Adrenal gland (tissue), 12 donors: ENCODE measurements around the gene GAB4. TPM values are rescaled to one million over a fixed set of nuclear protein-coding genes. Genes with fewer than 3 reads are reported as not detected.

Experiments
- DNase-seq, 7 donors: peaks; one replicate each; pipeline ENCODE4 v3.0.0-alpha.2; 2019 to 2020
- H3K27ac ChIP-seq, 5 donors: fragments of 200-600 bp; sonication (generic) in 4 of 5; 1 replicate in 3 of 5; 2 replicates in 2 of 5; pipeline versions ENCODE4 v1.5.1 to v1.8.0; 2016 to 2020; ENCODE audit warnings: mild to moderate bottlenecking in 1 of 5
- H3K27me3 ChIP-seq: fragments of 200-600 bp; 2 replicates; pipeline ENCODE4 v1.8.0; 2021
- H3K36me3 ChIP-seq, 2 donors: fragments of 200-600 bp; replicated peaks in 1 of 2; 1 replicate in 1 of 2; 2 replicates in 1 of 2; pipeline versions ENCODE4 v1.5.1 to v1.8.0; 2018 to 2022
- H3K4me1 ChIP-seq, 2 donors: fragments of 200-600 bp; replicated peaks in 1 of 2; 1 replicate in 1 of 2; 2 replicates in 1 of 2; pipeline versions ENCODE4 v1.5.1 to v1.8.0; 2018 to 2021
- H3K4me3 ChIP-seq, 4 donors: fragments of 200-600 bp; sonication (generic) in 3 of 4; one replicate each; pipeline ENCODE4 v1.5.1; 2016 to 2018
- H3K9me3 ChIP-seq, 3 donors: fragments of 200-600 bp; sonication (generic) in 1 of 3; replicated peaks in 1 of 3; 1 replicate in 2 of 3; 2 replicates in 1 of 3; pipeline versions ENCODE4 v1.5.1 to v1.8.0; 2016 to 2021
- POLR2A ChIP-seq, 2 donors: fragments of 450-650 bp; IDR thresholded peaks; one replicate each; pipeline ENCODE4 v1.6.1; 2017; ENCODE audit warnings: antibody characterized with exemption in 2 of 2, mild to moderate bottlenecking in 2 of 2, moderate library complexity in 1 of 2
- WGBS, 4 donors: extraction: QIAGEN DNeasy Blood & Tissue Kit in 2 of 4; methylation state at CpG; one replicate each; pipeline versions ENCODE4 v1.1.5 to v1.1.7; 2013 to 2017; 5-methylcytosine and 5-hydroxymethylcytosine counted together
- intact Hi-C, 2 donors: fragments of 100-400 bp; cut with DNase I; formaldehyde crosslinking; loops; one replicate each; pipeline versions ENCODE4 v1.14.1 to v1.15.0; 2022 to 2023
- polyA plus RNA-seq, 3 donors: library from polyadenylated mRNA; stranded (reverse); fragments of 200-250 nt in 2 of 3; fragments of 350-450 nt in 1 of 3; fragmentation: Illumina TruSeq in 1 of 3; extraction: RNeasy Lipid Tissue Mini Kit (QIAGEN cat#74804) in 1 of 3; gene quantifications; one replicate each; pipeline ENCODE4 v1.2.3, GENCODE V29; 2013 to 2014
- total RNA-seq, 9 donors: library from RNA; depleted of rRNA in 4 of 9; stranded (reverse); fragments of >200 nt in 4 of 9; fragments of 120-200 nt in 1 of 9; fragmentation: NEBNext Ultra II Directional in 1 of 9; extraction: Animal tissue kit (Norgen Biotek cat#: 25700) in 1 of 9; gene quantifications; one replicate each; pipeline versions ENCODE4 v1.1.0 to v1.2.4, GENCODE V29; 2013 to 2023
- TF ChIP-seq, protein P1 (sequence below), 6 experiments: fragments of 450-650 bp in 4 of 6; fragments of 200-600 bp in 2 of 6; sonication (generic) in 1 of 6; IDR thresholded peaks; 1 replicate in 5 of 6; 2 replicates in 1 of 6; pipeline versions ENCODE4 v1.5.1 to v1.8.0; 2016 to 2021; ENCODE audit warnings: antibody characterized with exemption in 6 of 6, mild to moderate bottlenecking in 2 of 6, moderate library complexity in 1 of 6
- donor health status: healthy with polysubstance abuse.
- donor health status: Bipolar disorder and iron deficiency.
- donor health status: DM: yes; HTN: yes; CAD: no.
- donor health status: DM: no; HTN: no; CAD: no.
- donor health status: DM: no; HTN: no; CAD: no.
- donor health status: DM: yes; HTN: yes; CAD: no.

GAB4 gene
- total and polyA plus RNA-seq, 12 donors = 0.03 TPM; not detected in 11

DNA sequence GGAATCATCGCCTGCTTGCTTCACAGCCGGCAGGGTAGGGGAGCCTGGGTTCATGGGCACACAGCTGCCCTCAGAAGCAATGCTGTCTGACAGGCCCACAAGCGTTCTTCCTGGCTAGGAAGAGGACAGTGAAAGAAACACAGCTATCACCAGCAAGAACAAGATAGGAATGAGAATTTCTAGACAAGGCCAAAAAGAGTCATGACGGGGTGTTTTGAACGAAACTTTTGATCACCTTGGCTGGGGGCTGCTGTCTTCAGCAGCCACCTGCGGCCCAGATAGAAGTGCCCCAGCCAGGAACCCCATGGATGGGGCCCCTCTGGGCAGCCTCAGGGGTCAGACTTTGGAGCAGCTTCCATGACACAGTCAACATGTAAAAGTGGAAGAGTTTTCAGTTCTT lies 41.8 kb downstream of the GAB4 start:
- no peaks in the 10 kb centered on the region for H3K4me1 ChIP-seq
- no peaks in the 10 kb centered on the region for H3K27me3 ChIP-seq
- intact Hi-C loops = no loop called here
- no peak overlapping the region for H3K27ac ChIP-seq
- no peaks in the 10 kb centered on the region for H3K9me3 ChIP-seq
- H3K4me3 ChIP-seq = no peak overlapping the region
- TF ChIP-seq, protein P1, sequence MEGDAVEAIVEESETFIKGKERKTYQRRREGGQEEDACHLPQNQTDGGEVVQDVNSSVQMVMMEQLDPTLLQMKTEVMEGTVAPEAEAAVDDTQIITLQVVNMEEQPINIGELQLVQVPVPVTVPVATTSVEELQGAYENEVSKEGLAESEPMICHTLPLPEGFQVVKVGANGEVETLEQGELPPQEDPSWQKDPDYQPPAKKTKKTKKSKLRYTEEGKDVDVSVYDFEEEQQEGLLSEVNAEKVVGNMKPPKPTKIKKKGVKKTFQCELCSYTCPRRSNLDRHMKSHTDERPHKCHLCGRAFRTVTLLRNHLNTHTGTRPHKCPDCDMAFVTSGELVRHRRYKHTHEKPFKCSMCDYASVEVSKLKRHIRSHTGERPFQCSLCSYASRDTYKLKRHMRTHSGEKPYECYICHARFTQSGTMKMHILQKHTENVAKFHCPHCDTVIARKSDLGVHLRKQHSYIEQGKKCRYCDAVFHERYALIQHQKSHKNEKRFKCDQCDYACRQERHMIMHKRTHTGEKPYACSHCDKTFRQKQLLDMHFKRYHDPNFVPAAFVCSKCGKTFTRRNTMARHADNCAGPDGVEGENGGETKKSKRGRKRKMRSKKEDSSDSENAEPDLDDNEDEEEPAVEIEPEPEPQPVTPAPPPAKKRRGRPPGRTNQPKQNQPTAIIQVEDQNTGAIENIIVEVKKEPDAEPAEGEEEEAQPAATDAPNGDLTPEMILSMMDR (IDR thresholded peaks at IDR 0.05) = no peak
- TF ChIP-seq POLR2A (IDR thresholded peaks at IDR 0.05) = no peak
- DNase-seq = no peak
- 84 to 92% (median 91%) methylated on average over 6 of the region's 6 CpGs for WGBS, 4 donors
- no peaks in the 10 kb centered on the region for H3K36me3 ChIP-seq

DNA sequence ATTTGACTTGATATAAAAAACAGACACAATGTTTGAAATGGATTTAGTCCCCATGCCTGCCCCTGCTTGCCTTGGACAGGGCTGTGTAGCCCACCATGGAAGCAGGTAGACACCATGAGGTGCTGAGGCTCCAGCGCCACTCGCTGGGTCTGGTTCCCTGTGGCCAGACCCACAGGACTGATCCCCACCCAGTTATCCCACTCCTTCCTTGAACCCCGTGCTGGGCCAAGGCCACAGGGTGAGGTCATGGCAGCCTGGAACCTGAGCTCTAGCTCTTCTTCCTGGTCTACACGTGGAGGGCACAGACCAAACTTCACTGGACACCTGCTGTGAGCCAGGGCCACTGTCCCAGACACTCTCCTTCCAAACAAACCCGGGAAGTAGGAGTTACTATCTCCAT lies 42.5 kb downstream of the GAB4 start:
- WGBS, 4 donors = 70 to 88% (median 73%) methylated on average over 5 of the region's 5 CpGs
- no peak for TF ChIP-seq POLR2A (IDR thresholded peaks at IDR 0.05)
- TF ChIP-seq, protein P1 (IDR thresholded peaks at IDR 0.05) = no peak
- no peak for DNase-seq

DNA sequence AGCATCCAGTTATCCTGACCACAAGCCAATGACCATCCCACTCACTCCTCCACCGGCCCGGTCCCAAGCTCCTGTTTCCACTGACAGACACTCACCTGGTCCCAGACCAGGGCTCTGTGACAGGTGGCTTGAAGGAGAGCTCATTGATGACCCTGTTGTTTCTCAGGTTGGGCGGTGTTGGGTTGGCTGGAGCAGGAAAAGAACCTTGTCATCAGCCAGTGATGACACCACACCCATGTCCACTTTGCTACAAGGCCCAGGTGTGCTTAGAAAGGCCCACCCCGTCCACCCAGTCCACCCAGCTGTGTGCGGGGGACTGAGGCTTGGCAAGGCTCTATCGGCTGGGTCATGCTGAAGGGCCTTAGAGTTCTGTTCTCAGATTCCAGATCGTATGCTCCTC lies 42.9 kb downstream of the GAB4 start:
- Histone ChIP-seq H3K9me3 (no peaks in the 10 kb centered on the region), H3K27me3 (no peaks in the 10 kb centered on the region), H3K27ac (no peak overlapping the region), H3K36me3 (no peaks in the 10 kb centered on the region), H3K4me1 (no peaks in the 10 kb centered on the region), H3K4me3 (no peak overlapping the region)
- intact Hi-C loops = no loop called here
- no peak for TF ChIP-seq POLR2A (IDR thresholded peaks at IDR 0.05)
- TF ChIP-seq, protein P1 (IDR thresholded peaks at IDR 0.05) = no peak
- DNase-seq = no peak
- WGBS, 4 donors = 87 to 91% (median 88%) methylated on average over 5 to 7 of the region's 7 CpGs

More for the DNA sequence above, 42.5 kb downstream of the GAB4 start:
- H3K36me3 ChIP-seq = no peaks in the 10 kb centered on the region
- intact Hi-C loops = no loop called here
- no peaks in the 10 kb centered on the region for H3K4me1 ChIP-seq
- H3K27ac ChIP-seq = no peak overlapping the region
- H3K27me3 ChIP-seq = no peaks in the 10 kb centered on the region
- H3K4me3 ChIP-seq = no peak overlapping the region
- no peaks in the 10 kb centered on the region for H3K9me3 ChIP-seq

DNA sequence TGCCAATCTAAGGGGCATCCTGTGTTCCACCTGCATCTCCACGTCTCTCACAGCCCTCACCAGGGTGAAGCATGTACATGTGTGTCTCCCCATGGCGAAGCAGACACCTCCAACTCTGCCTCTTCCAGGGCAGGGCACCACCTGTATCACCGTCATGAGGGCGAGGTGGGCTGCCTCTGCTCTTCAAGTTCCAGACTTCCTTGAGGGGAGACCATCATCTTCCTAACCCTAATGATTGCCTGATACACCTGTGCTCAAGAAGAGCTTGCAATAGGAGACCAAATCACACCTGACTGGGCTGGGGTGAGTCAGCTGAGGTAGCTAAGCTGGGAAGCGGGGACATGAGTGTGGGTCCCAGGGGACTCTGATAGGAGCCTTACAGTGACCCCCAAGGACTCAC lies 43.7 kb downstream of the GAB4 start:
- Histone ChIP-seq H3K4me3 (no peak overlapping the region), H3K27ac (no peak overlapping the region), H3K4me1 (no peaks in the 10 kb centered on the region), H3K27me3 (no peaks in the 10 kb centered on the region), H3K9me3 (no peaks in the 10 kb centered on the region), H3K36me3 (no peaks in the 10 kb centered on the region)
- 80 to 85% (median 84%) methylated on average over 5 of the region's 5 CpGs for WGBS, 4 donors
- TF ChIP-seq, protein P1 (IDR thresholded peaks at IDR 0.05) = no peak
- TF ChIP-seq POLR2A (IDR thresholded peaks at IDR 0.05) = no peak
- no peak for DNase-seq
- intact Hi-C loops = no loop called here
